DOHH2 (cell line): ENCODE results near the gene EEIG1.

Source experiments
- H3F3A ChIP-seq: fragments of 200-600 bp; sonication (generic), shearing (Covaris generic); 2 replicates; pipeline ENCODE4 v1.6.0; 2016; ENCODE audit warnings: antibody characterized with exemption, mild to moderate bottlenecking; ENCODE audit not compliant: control insufficient read depth, insufficient read depth
- H3K27ac ChIP-seq: fragments of 200-600 bp; sonication (generic); 2 replicates; pipeline ENCODE4 v1.5.1; 2014; ENCODE audit warnings: low read depth, mild to moderate bottlenecking, low read length, moderate library complexity
- H3K27me3 ChIP-seq: fragments of 200-600 bp; sonication (generic); 2 replicates; pipeline ENCODE4 v1.6.1; 2014; ENCODE audit warnings: mild to moderate bottlenecking, low read length, mixed read lengths; ENCODE audit not compliant: control insufficient read depth
- H3K36me3 ChIP-seq: fragments of 200-600 bp; sonication (generic); 2 replicates; pipeline ENCODE4 v1.6.1; 2014; ENCODE audit warnings: mild to moderate bottlenecking, low read length, moderate library complexity, mixed read lengths; ENCODE audit not compliant: control insufficient read depth
- H3K4me1 ChIP-seq: fragments of 200-600 bp; sonication (generic); 2 replicates; pipeline ENCODE4 v1.6.1; 2014; ENCODE audit warnings: mild to moderate bottlenecking, low read length, mixed read lengths; ENCODE audit not compliant: control insufficient read depth
- H3K4me2 ChIP-seq: fragments of 200-600 bp; sonication (generic); 2 replicates; pipeline ENCODE4 v1.6.0; 2014; ENCODE audit warnings: mild to moderate bottlenecking, low read length, moderate library complexity
- H3K4me3 ChIP-seq: fragments of 200-600 bp; sonication (generic); 2 replicates; pipeline ENCODE4 v1.5.1; 2014; ENCODE audit warnings: mild to moderate bottlenecking, low read length, mixed read lengths
- H3K79me2 ChIP-seq: fragments of 200-600 bp; sonication (generic); 2 replicates; pipeline ENCODE4 v1.6.1; 2014; ENCODE audit warnings: mild to moderate bottlenecking, low read length, mixed read lengths; ENCODE audit not compliant: control insufficient read depth
- H3K9me2 ChIP-seq: fragments of 200-600 bp; sonication (generic); replicated peaks from 2 replicates; pipeline ENCODE4 v1.6.1; 2014; ENCODE audit warnings: mild to moderate bottlenecking, low read length, mixed read lengths; ENCODE audit not compliant: control insufficient read depth
- H3K9me3 ChIP-seq: fragments of 200-600 bp; sonication (generic); 2 replicates; pipeline ENCODE4 v1.6.1; 2014; ENCODE audit warnings: antibody characterized with exemption, low read length, mixed read lengths; ENCODE audit not compliant: control insufficient read depth, insufficient read depth
- H4K20me1 ChIP-seq: fragments of 200-600 bp; sonication (generic); 2 replicates; pipeline ENCODE4 v1.6.0; 2014; ENCODE audit warnings: low read depth, mild to moderate bottlenecking, antibody characterized with exemption, low read length, moderate library complexity; ENCODE audit not compliant: control insufficient read depth, insufficient read depth
- CTCF ChIP-seq: fragments of 200-600 bp; sonication (generic); IDR thresholded peaks from one replicate; pipeline ENCODE4 v1.5.1; 2014; ENCODE audit warnings: antibody characterized with exemption, mild to moderate bottlenecking, low read depth, low read length; ENCODE audit not compliant: poor library complexity, severe bottlenecking
- EZH2phosphoT487 ChIP-seq: fragments of 200-600 bp; sonication (generic); IDR thresholded peaks from 2 replicates; pipeline ENCODE4 v1.6.1; 2017; ENCODE audit warnings: borderline replicate concordance, mild to moderate bottlenecking, antibody characterized with exemption, low read length, moderate library complexity, mixed read lengths

EEIG1 gene

GRCh38 chr9:127954831-127955293 is 25.9 kb downstream of the EEIG1 start:
- no peaks in the 10 kb centered on the region for H3K27me3 ChIP-seq
- TF ChIP-seq EZH2phosphoT487: no peak
- H3F3A ChIP-seq: no peaks in the 10 kb centered on the region
- H3K9me2 ChIP-seq: no peaks in the 10 kb centered on the region
- H3K79me2 ChIP-seq: peaks cover 98% of the 10 kb centered on the region
- peaks cover 50% of the 10 kb centered on the region for H3K4me1 ChIP-seq
- no peak overlapping the region for H3K4me2 ChIP-seq
- no peaks in the 10 kb centered on the region for H3K9me3 ChIP-seq
- peaks cover 18% of the 10 kb centered on the region for H4K20me1 ChIP-seq
- peaks cover 52% of the 10 kb centered on the region for H3K36me3 ChIP-seq
- H3K4me3 ChIP-seq: no peak overlapping the region
- no peak overlapping the region for H3K27ac ChIP-seq

DNA sequence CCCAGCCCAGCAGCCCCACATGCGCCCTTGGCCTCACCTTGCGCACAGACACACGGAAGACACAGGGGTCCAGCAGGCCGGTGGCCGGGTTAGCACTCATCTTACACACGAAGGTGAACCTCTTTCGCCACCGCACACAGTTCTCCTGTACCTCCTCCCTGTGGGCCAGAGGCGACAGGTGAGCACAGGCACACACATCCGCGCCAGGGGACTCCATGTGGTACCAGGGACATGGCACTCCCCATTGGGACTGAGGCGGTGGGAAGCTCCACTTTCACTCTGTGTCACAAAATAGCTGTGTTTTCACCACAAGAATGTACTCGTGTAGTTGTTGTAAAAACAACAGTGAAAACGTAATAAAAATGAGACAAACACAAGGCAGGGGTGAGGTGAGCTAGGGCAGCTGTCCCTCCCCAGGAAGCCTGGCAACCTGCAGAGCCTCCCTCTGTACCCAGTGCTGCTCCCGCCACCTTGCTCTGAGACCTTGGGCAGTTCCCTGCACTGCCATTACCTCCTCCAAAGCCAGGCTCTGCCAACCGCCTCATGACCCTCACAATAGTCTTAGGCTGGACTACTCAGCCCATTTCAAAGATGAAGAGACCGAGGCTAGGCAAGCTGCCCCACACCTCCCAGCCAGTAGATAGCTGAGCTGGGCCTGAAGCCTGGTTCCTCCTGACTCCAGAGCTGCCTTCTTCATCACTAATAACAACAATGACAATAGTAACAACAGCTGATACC is 26.9 kb downstream of the EEIG1 start:
- no peak for TF ChIP-seq CTCF
- no peak for TF ChIP-seq EZH2phosphoT487
- H3K9me2 ChIP-seq: no peaks in the 10 kb centered on the region
- H3K79me2 ChIP-seq: peaks cover 96% of the 10 kb centered on the region
- no peak overlapping the region for H3K4me2 ChIP-seq
- no peaks in the 10 kb centered on the region for H3K27me3 ChIP-seq
- H3K9me3 ChIP-seq: no peaks in the 10 kb centered on the region
- no peak overlapping the region for H3K27ac ChIP-seq
- no peak overlapping the region for H3K4me3 ChIP-seq
- peaks cover 53% of the 10 kb centered on the region for H3K36me3 ChIP-seq
- peaks cover 18% of the 10 kb centered on the region for H4K20me1 ChIP-seq
- no peaks in the 10 kb centered on the region for H3F3A ChIP-seq
- H3K4me1 ChIP-seq: peaks cover 47% of the 10 kb centered on the region

- H3K79me2 ChIP-seq: peaks cover 95% of the 10 kb centered on the region
- TF ChIP-seq CTCF (no peak), EZH2phosphoT487 (no peak)
These were observed 27.6 kb downstream of the EEIG1 start for GRCh38 chr9:127953154-127953553.

GRCh38 chr9:127950513-127951289 is 30.1 kb downstream of the EEIG1 start:
- Histone ChIP-seq H3K4me3 (no peak overlapping the region), H3K9me2 (no peaks in the 10 kb centered on the region), H4K20me1 (peaks cover 13% of the 10 kb centered on the region), H3K27me3 (no peaks in the 10 kb centered on the region), H3K27ac (no peak overlapping the region), H3K4me1 (peaks cover 50% of the 10 kb centered on the region), H3K79me2 (peaks cover 86% of the 10 kb centered on the region), H3K36me3 (peaks cover 77% of the 10 kb centered on the region), H3K9me3 (no peaks in the 10 kb centered on the region), H3K4me2 (no peak overlapping the region), H3F3A (no peaks in the 10 kb centered on the region)
- no peak for TF ChIP-seq CTCF
- no peak for TF ChIP-seq EZH2phosphoT487

More at GRCh38 chr9:127953154-127953553, 27.6 kb downstream of the EEIG1 start:
- no peaks in the 10 kb centered on the region for H3F3A ChIP-seq
- H3K9me3 ChIP-seq: no peaks in the 10 kb centered on the region
- no peak overlapping the region for H3K27ac ChIP-seq
- peaks cover 47% of the 10 kb centered on the region for H3K4me1 ChIP-seq
- no peaks in the 10 kb centered on the region for H3K27me3 ChIP-seq
- peaks cover 18% of the 10 kb centered on the region for H4K20me1 ChIP-seq
- no peaks in the 10 kb centered on the region for H3K9me2 ChIP-seq
- no peak overlapping the region for H3K4me3 ChIP-seq
- H3K4me2 ChIP-seq: no peak overlapping the region
- H3K36me3 ChIP-seq: peaks cover 60% of the 10 kb centered on the region
